OCI-LY1 (cell line): ENCODE measurements around the gene MARCHF6.

Source experiments
- H2AFZ ChIP-seq: fragments of 200-600 bp; sonication (generic), shearing (Covaris generic); 2 replicates; pipeline ENCODE4 v1.6.0; 2014; ENCODE audit warnings: antibody characterized with exemption, mild to moderate bottlenecking, low read length
- H3F3A ChIP-seq: fragments of 200-600 bp; sonication (generic), shearing (Covaris generic); 2 replicates; pipeline ENCODE4 v1.6.0; 2014; ENCODE audit warnings: mild to moderate bottlenecking, antibody characterized with exemption, low read length, moderate library complexity; ENCODE audit not compliant: insufficient read depth
- H3K27ac ChIP-seq: fragments of 200-600 bp; sonication (generic); 2 replicates; pipeline ENCODE4 v1.5.1; 2014; ENCODE audit warnings: low read length, mixed run types, mild to moderate bottlenecking, low read depth; ENCODE audit not compliant: poor library complexity, severe bottlenecking
- H3K27me3 ChIP-seq: fragments of 200-600 bp; sonication (generic); 2 replicates; pipeline ENCODE4 v1.6.0; 2014; ENCODE audit warnings: antibody characterized with exemption, mild to moderate bottlenecking, low read length, moderate library complexity; ENCODE audit not compliant: insufficient read depth
- H3K36me3 ChIP-seq: fragments of 200-600 bp; sonication (generic); 2 replicates; pipeline ENCODE4 v1.6.1; 2014; ENCODE audit warnings: mild to moderate bottlenecking, antibody characterized with exemption, low read length, moderate library complexity, mixed read lengths; ENCODE audit not compliant: insufficient read depth
- H3K4me1 ChIP-seq: fragments of 200-600 bp; sonication (generic); 2 replicates; pipeline ENCODE4 v1.5.1; 2014; ENCODE audit warnings: mild to moderate bottlenecking, low read length, moderate library complexity; ENCODE audit not compliant: insufficient read depth, severe bottlenecking
- H3K4me2 ChIP-seq: fragments of 200-600 bp; sonication (generic), shearing (Covaris generic); 2 replicates; pipeline ENCODE4 v1.6.1; 2014; ENCODE audit warnings: low read length
- H3K4me3 ChIP-seq: fragments of 200-600 bp; sonication (generic); 2 replicates; pipeline ENCODE4 v1.5.1; 2014; ENCODE audit warnings: low read length, low read depth, mild to moderate bottlenecking, mixed read lengths; ENCODE audit not compliant: poor library complexity, severe bottlenecking
- H3K79me2 ChIP-seq: fragments of 200-600 bp; shearing (Covaris generic); 2 replicates; pipeline ENCODE4 v1.6.1; 2016; ENCODE audit warnings: mixed run types, low read length, mixed read lengths; ENCODE audit not compliant: insufficient read depth
- H3K9ac ChIP-seq: fragments of 200-600 bp; sonication (generic), shearing (Covaris generic); 2 replicates; pipeline ENCODE4 v1.6.1; 2014; ENCODE audit warnings: mild to moderate bottlenecking, low read length, mixed read lengths
- H3K9me2 ChIP-seq: fragments of 200-600 bp; sonication (generic), shearing (Covaris generic); 2 replicates; pipeline ENCODE4 v1.6.1; 2014; ENCODE audit warnings: low read depth, mild to moderate bottlenecking, low read length, mixed read lengths
- H3K9me3 ChIP-seq: fragments of 200-600 bp; shearing (Covaris generic); 2 replicates; pipeline ENCODE4 v1.6.1; 2014; ENCODE audit warnings: low read length, mixed read lengths
- H4K20me1 ChIP-seq: fragments of 200-600 bp; sonication (generic), shearing (Covaris generic); 2 replicates; pipeline ENCODE4 v1.6.0; 2016; ENCODE audit warnings: mild to moderate bottlenecking, low read length; ENCODE audit not compliant: insufficient read depth
- CTCF ChIP-seq: fragments of 200-600 bp; sonication (generic), shearing (Covaris generic); IDR thresholded peaks from 2 replicates; pipeline ENCODE4 v1.5.1; 2017; ENCODE audit warnings: mild to moderate bottlenecking, antibody characterized with exemption, low read length, moderate library complexity, mixed read lengths
- EZH2 ChIP-seq: fragments of 200-600 bp; sonication (generic), shearing (Covaris generic); IDR thresholded peaks from 2 replicates; pipeline ENCODE4 v1.8.0; 2017; ENCODE audit warnings: borderline replicate concordance, mixed run types, mild to moderate bottlenecking, antibody characterized with exemption, low read length, moderate library complexity, mixed read lengths

Gene MARCHF6

GRCh38 chr5:10364186-10364689, 10.7 kb downstream of the MARCHF6 start:
- H3K4me3 ChIP-seq, result no peak overlapping the region
- H3K9me3 ChIP-seq, result no peaks in the 10 kb centered on the region
- H3K27ac ChIP-seq, result no peak overlapping the region
- H3K9me2 ChIP-seq, result no peaks in the 10 kb centered on the region
- H3K9ac ChIP-seq, result no peak overlapping the region
- 0 out of 2 replicates have a peak, but pooled peaks cover 10% of the 10 kb centered on the region for H4K20me1 ChIP-seq
- no peak overlapping the region for H3K4me2 ChIP-seq
- H3K4me1 ChIP-seq, result peaks cover 14% of the 10 kb centered on the region
- H3K27me3 ChIP-seq, result no peaks in the 10 kb centered on the region
- no peaks in the 10 kb centered on the region for H3F3A ChIP-seq
- peaks cover 100% of the 10 kb centered on the region for H3K79me2 ChIP-seq
- H3K36me3 ChIP-seq, result peaks cover 11% of the 10 kb centered on the region; the same call in 1 of the 2 replicates
- TF ChIP-seq CTCF, result peak; percentile 79
- TF ChIP-seq EZH2, result no peak
- no peak overlapping the region for H2AFZ ChIP-seq

GRCh38 chr5:10365782-10366181, 12.3 kb downstream of the MARCHF6 start:
- no peak overlapping the region for H3K4me2 ChIP-seq
- peaks cover 11% of the 10 kb centered on the region; the same call in 1 of the 2 replicates for H3K36me3 ChIP-seq
- peaks cover 7% of the 10 kb centered on the region for H3K4me1 ChIP-seq
- H3K4me3 ChIP-seq, result no peak overlapping the region
- no peak for TF ChIP-seq EZH2
- TF ChIP-seq CTCF, result no peak
- no peak overlapping the region for H3K9ac ChIP-seq
- H2AFZ ChIP-seq, result no peak overlapping the region
- no peaks in the 10 kb centered on the region for H3K27me3 ChIP-seq
- H3K9me3 ChIP-seq, result no peaks in the 10 kb centered on the region
- H3K27ac ChIP-seq, result no peak overlapping the region
- H4K20me1 ChIP-seq, result 0 out of 2 replicates have a peak, but pooled peaks cover 13% of the 10 kb centered on the region
- no peaks in the 10 kb centered on the region for H3K9me2 ChIP-seq
- peaks cover 100% of the 10 kb centered on the region for H3K79me2 ChIP-seq
- no peaks in the 10 kb centered on the region for H3F3A ChIP-seq

GRCh38 chr5:10366310-10367272, 13.1 kb downstream of the MARCHF6 start:
- Histone ChIP-seq H3K79me2 (peaks cover 100% of the 10 kb centered on the region), H3K36me3 (peaks cover 11% of the 10 kb centered on the region; the same call in 1 of the 2 replicates), H4K20me1 (0 out of 2 replicates have a peak, but pooled peaks cover 13% of the 10 kb centered on the region), H3K27ac (no peak overlapping the region), H3K4me1 (peaks cover 6% of the 10 kb centered on the region), H3K27me3 (no peaks in the 10 kb centered on the region), H2AFZ (no peak overlapping the region), H3F3A (no peaks in the 10 kb centered on the region), H3K4me2 (no peak overlapping the region), H3K9ac (no peak overlapping the region), H3K9me2 (no peaks in the 10 kb centered on the region), H3K9me3 (no peaks in the 10 kb centered on the region), H3K4me3 (no peak overlapping the region)
- TF ChIP-seq CTCF, result no peak
- no peak for TF ChIP-seq EZH2
